Measurements from ENCODE around the gene BRIX1. TPM values are rescaled to one million over a fixed set of nuclear protein-coding genes. Genes with fewer than 3 reads are reported as not detected.

Gene BRIX1
- total and polyA plus RNA-seq, 2 experiments from 2014 or later: 72.6 to 171 TPM

DNA sequence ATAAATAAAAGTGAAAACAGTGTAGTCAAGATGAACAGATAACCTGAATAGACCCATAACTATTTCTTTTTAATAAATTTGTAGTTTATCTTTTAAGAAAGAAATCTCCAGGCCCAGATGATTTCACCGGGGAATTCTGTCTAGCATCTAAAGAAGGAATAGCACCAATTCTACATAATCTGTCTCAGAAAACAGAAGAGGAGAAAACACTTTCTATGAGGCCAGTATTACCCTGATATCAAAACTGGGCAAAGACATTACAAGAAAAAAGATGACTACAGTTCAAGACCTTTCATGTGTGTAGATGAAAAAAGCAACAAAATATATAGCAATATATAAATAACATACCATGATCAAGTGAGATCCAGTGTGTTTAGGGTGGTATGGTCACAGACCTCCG lies 45.1 kb upstream of the BRIX1 start:
- peaks cover 20% of the 10 kb centered on the region for H3K4me1 Mint-ChIP-seq
- Histone ChIP-seq H3K9me2 (ENCODE audit: insufficient read depth) (no peaks in the 10 kb centered on the region), H3K79me2 (replicated peaks; ENCODE audit: insufficient read depth) (no peaks in the 10 kb centered on the region), H3K4me3 (no peak overlapping the region), H3K36me3 (ENCODE audit: insufficient read depth) (no peaks in the 10 kb centered on the region), H2AFZ (no peak overlapping the region), H3F3A (replicated peaks; ENCODE audit: low read depth) (no peaks in the 10 kb centered on the region), H3K4me2 (no peak overlapping the region), H3K27me3 (ENCODE audit: insufficient read depth) (no peaks in the 10 kb centered on the region), H4K20me1 (replicated peaks; ENCODE audit: insufficient read depth) (no peaks in the 10 kb centered on the region), H3K4me1 (ENCODE audit: insufficient read depth) (peaks cover 18% of the 10 kb centered on the region; the same call in 1 of the 2 replicates), H3K27ac (ENCODE audit: low read depth) (no peak overlapping the region)
- ATAC-seq (no peak), DNase-seq (ENCODE audit: low spot score) (no peak)
- no peak overlapping the region for H3K27ac Mint-ChIP-seq
- no peak overlapping the region for H3K4me3 Mint-ChIP-seq
- peaks cover 11% of the 10 kb centered on the region for H3K36me3 Mint-ChIP-seq (ENCODE audit: low read depth)
- H3K9me3 Mint-ChIP-seq: peaks cover 5% of the 10 kb centered on the region; the same call in 1 of the 3 replicates
- peaks cover 4% of the 10 kb centered on the region for H3K27me3 Mint-ChIP-seq (ENCODE audit: insufficient read depth, low read depth, poor library complexity)
- TF ChIP-seq EZH2phosphoT487 (IDR thresholded peaks at IDR 0.05; ENCODE audit: unreplicated experiment): no peak
- TF ChIP-seq, protein P1, sequence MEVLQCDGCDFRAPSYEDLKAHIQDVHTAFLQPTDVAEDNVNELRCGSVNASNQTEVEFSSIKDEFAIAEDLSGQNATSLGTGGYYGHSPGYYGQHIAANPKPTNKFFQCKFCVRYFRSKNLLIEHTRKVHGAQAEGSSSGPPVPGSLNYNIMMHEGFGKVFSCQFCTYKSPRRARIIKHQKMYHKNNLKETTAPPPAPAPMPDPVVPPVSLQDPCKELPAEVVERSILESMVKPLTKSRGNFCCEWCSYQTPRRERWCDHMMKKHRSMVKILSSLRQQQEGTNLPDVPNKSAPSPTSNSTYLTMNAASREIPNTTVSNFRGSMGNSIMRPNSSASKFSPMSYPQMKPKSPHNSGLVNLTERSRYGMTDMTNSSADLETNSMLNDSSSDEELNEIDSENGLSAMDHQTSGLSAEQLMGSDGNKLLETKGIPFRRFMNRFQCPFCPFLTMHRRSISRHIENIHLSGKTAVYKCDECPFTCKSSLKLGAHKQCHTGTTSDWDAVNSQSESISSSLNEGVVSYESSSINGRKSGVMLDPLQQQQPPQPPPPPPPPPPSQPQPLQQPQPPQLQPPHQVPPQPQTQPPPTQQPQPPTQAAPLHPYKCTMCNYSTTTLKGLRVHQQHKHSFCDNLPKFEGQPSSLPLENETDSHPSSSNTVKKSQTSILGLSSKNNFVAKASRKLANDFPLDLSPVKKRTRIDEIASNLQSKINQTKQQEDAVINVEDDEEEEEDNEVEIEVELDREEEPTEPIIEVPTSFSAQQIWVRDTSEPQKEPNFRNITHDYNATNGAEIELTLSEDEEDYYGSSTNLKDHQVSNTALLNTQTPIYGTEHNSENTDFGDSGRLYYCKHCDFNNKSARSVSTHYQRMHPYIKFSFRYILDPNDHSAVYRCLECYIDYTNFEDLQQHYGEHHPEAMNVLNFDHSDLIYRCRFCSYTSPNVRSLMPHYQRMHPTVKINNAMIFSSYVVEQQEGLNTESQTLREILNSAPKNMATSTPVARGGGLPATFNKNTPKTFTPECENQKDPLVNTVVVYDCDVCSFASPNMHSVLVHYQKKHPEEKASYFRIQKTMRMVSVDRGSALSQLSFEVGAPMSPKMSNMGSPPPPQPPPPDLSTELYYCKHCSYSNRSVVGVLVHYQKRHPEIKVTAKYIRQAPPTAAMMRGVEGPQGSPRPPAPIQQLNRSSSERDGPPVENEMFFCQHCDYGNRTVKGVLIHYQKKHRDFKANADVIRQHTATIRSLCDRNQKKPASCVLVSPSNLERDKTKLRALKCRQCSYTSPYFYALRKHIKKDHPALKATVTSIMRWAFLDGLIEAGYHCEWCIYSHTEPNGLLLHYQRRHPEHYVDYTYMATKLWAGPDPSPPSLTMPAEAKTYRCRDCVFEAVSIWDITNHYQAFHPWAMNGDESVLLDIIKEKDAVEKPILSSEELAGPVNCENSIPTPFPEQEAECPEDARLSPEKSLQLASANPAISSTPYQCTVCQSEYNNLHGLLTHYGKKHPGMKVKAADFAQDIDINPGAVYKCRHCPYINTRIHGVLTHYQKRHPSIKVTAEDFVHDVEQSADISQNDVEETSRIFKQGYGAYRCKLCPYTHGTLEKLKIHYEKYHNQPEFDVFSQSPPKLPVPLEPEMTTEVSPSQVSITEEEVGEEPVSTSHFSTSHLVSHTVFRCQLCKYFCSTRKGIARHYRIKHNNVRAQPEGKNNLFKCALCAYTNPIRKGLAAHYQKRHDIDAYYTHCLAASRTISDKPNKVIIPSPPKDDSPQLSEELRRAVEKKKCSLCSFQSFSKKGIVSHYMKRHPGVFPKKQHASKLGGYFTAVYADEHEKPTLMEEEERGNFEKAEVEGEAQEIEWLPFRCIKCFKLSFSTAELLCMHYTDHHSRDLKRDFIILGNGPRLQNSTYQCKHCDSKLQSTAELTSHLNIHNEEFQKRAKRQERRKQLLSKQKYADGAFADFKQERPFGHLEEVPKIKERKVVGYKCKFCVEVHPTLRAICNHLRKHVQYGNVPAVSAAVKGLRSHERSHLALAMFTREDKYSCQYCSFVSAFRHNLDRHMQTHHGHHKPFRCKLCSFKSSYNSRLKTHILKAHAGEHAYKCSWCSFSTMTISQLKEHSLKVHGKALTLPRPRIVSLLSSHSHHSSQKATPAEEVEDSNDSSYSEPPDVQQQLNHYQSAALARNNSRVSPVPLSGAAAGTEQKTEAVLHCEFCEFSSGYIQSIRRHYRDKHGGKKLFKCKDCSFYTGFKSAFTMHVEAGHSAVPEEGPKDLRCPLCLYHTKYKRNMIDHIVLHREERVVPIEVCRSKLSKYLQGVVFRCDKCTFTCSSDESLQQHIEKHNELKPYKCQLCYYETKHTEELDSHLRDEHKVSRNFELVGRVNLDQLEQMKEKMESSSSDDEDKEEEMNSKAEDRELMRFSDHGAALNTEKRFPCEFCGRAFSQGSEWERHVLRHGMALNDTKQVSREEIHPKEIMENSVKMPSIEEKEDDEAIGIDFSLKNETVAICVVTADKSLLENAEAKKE (CRISPR knock-in tag; IDR thresholded peaks at IDR 0.05): no peak
- TF ChIP-seq ZNF331 (CRISPR knock-in tag; IDR thresholded peaks at IDR 0.05; ENCODE audit: low read depth): no peak
- TF ChIP-seq JUNB (IDR thresholded peaks at IDR 0.05; ENCODE audit: unreplicated experiment): no peak
- no peak for TF ChIP-seq EZH2 (IDR thresholded peaks at IDR 0.05; ENCODE audit: low read depth, unreplicated experiment)
- no peak for TF ChIP-seq STAT1 (IDR thresholded peaks at IDR 0.05; ENCODE audit: unreplicated experiment)
- TF ChIP-seq CREB1 (CRISPR knock-in tag; IDR thresholded peaks at IDR 0.05; ENCODE audit: low read depth): no peak
- TF ChIP-seq, protein P2, sequence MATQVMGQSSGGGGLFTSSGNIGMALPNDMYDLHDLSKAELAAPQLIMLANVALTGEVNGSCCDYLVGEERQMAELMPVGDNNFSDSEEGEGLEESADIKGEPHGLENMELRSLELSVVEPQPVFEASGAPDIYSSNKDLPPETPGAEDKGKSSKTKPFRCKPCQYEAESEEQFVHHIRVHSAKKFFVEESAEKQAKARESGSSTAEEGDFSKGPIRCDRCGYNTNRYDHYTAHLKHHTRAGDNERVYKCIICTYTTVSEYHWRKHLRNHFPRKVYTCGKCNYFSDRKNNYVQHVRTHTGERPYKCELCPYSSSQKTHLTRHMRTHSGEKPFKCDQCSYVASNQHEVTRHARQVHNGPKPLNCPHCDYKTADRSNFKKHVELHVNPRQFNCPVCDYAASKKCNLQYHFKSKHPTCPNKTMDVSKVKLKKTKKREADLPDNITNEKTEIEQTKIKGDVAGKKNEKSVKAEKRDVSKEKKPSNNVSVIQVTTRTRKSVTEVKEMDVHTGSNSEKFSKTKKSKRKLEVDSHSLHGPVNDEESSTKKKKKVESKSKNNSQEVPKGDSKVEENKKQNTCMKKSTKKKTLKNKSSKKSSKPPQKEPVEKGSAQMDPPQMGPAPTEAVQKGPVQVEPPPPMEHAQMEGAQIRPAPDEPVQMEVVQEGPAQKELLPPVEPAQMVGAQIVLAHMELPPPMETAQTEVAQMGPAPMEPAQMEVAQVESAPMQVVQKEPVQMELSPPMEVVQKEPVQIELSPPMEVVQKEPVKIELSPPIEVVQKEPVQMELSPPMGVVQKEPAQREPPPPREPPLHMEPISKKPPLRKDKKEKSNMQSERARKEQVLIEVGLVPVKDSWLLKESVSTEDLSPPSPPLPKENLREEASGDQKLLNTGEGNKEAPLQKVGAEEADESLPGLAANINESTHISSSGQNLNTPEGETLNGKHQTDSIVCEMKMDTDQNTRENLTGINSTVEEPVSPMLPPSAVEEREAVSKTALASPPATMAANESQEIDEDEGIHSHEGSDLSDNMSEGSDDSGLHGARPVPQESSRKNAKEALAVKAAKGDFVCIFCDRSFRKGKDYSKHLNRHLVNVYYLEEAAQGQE (IDR thresholded peaks at IDR 0.05; ENCODE audit: unreplicated experiment): no peak
- no peak for TF ChIP-seq NANOG (IDR thresholded peaks at IDR 0.05; ENCODE audit: borderline replicate concordance)
- TF ChIP-seq, protein P3, sequence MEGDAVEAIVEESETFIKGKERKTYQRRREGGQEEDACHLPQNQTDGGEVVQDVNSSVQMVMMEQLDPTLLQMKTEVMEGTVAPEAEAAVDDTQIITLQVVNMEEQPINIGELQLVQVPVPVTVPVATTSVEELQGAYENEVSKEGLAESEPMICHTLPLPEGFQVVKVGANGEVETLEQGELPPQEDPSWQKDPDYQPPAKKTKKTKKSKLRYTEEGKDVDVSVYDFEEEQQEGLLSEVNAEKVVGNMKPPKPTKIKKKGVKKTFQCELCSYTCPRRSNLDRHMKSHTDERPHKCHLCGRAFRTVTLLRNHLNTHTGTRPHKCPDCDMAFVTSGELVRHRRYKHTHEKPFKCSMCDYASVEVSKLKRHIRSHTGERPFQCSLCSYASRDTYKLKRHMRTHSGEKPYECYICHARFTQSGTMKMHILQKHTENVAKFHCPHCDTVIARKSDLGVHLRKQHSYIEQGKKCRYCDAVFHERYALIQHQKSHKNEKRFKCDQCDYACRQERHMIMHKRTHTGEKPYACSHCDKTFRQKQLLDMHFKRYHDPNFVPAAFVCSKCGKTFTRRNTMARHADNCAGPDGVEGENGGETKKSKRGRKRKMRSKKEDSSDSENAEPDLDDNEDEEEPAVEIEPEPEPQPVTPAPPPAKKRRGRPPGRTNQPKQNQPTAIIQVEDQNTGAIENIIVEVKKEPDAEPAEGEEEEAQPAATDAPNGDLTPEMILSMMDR (conservative IDR thresholded peaks at IDR 0.05; ENCODE audit: low read depth in 2 of 2): no peak
- TF ChIP-seq ZNF114 (CRISPR knock-in tag; IDR thresholded peaks at IDR 0.05): no peak
- TF ChIP-seq, protein P4, sequence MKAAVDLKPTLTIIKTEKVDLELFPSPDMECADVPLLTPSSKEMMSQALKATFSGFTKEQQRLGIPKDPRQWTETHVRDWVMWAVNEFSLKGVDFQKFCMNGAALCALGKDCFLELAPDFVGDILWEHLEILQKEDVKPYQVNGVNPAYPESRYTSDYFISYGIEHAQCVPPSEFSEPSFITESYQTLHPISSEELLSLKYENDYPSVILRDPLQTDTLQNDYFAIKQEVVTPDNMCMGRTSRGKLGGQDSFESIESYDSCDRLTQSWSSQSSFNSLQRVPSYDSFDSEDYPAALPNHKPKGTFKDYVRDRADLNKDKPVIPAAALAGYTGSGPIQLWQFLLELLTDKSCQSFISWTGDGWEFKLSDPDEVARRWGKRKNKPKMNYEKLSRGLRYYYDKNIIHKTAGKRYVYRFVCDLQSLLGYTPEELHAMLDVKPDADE (IDR thresholded peaks at IDR 0.05): no peak
- TF ChIP-seq POLR2AphosphoS5 (IDR thresholded peaks at IDR 0.05; ENCODE audit: low read depth): no peak
